ENCODE data around the gene SNAI3. TPM values are rescaled to one million over a fixed set of nuclear protein-coding genes. Genes with fewer than 3 reads are reported as not detected.
A peak's percentile ranks its signal among the peaks of the same experiment; 100 is the strongest.

Gene SNAI3
- total and polyA plus RNA-seq, 11 donors = 0.76 to 9.5 (median 1.7) TPM

DNA sequence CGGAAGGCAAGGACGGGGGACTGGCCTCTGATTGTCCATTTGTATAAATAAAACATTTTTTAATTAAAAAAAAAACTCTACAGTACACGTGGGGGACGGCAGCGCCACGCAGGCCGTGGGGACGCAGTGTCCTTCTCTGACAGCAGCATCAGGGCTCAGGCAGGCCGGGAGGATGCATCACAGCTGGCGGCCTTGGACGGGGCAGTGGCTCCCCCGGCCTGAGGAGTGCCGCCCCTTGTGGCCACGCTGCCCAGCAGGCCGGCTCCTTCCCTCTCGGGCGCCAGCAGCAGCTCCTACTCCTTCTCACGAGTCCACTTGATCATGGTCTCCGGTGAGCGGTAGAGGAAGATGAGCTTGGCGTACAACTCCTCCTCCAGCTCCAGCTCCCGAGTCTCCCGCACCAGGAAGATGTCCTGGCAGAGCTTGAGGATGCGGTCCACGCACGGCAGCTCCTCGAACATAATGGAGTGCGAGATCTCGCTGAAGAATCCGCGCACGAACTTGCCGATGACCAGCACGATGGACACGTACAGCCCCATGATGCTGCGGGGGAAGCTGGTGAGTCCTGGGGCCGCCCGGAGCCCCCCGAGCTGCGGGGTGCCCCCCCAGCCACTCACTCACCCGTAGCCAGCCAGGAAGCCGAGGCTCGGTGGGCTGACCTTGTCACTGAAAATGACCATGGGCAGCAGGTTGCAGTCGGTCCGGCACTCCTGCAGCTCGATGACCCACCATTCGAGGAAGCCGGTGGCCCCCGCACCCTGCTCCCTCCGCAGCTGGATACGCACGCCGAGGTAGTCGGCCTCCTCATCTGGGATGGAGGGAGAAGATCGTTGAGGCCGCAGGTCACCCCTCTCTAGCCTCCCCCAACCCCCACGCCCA, 29.2 kb upstream of the SNAI3 start:
- no peaks in the 10 kb centered on the region for H3K9me3 ChIP-seq
- H3K36me3 ChIP-seq = peaks cover 0 to 73% (median 69%) of the 10 kb centered on the region in 9 donors
- intact Hi-C loops (cut with DNase I) = no loop called here
- DNase-seq (no peak), ATAC-seq (no peak)
- TF ChIP-seq, protein P1, sequence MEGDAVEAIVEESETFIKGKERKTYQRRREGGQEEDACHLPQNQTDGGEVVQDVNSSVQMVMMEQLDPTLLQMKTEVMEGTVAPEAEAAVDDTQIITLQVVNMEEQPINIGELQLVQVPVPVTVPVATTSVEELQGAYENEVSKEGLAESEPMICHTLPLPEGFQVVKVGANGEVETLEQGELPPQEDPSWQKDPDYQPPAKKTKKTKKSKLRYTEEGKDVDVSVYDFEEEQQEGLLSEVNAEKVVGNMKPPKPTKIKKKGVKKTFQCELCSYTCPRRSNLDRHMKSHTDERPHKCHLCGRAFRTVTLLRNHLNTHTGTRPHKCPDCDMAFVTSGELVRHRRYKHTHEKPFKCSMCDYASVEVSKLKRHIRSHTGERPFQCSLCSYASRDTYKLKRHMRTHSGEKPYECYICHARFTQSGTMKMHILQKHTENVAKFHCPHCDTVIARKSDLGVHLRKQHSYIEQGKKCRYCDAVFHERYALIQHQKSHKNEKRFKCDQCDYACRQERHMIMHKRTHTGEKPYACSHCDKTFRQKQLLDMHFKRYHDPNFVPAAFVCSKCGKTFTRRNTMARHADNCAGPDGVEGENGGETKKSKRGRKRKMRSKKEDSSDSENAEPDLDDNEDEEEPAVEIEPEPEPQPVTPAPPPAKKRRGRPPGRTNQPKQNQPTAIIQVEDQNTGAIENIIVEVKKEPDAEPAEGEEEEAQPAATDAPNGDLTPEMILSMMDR (IDR thresholded peaks at IDR 0.05) = no peak
- no peak for TF ChIP-seq POLR2A (IDR thresholded peaks at IDR 0.05)
- no peaks in the 10 kb centered on the region for H3K4me1 ChIP-seq
- 93 to 96% (median 93%) methylated on average over 42 to 57 of the region's 57 CpGs for WGBS, 4 donors
- no peak overlapping the region for H3K27ac ChIP-seq
- no peak overlapping the region for H3K4me3 ChIP-seq
- no peaks in the 10 kb centered on the region for H3K27me3 ChIP-seq

DNA sequence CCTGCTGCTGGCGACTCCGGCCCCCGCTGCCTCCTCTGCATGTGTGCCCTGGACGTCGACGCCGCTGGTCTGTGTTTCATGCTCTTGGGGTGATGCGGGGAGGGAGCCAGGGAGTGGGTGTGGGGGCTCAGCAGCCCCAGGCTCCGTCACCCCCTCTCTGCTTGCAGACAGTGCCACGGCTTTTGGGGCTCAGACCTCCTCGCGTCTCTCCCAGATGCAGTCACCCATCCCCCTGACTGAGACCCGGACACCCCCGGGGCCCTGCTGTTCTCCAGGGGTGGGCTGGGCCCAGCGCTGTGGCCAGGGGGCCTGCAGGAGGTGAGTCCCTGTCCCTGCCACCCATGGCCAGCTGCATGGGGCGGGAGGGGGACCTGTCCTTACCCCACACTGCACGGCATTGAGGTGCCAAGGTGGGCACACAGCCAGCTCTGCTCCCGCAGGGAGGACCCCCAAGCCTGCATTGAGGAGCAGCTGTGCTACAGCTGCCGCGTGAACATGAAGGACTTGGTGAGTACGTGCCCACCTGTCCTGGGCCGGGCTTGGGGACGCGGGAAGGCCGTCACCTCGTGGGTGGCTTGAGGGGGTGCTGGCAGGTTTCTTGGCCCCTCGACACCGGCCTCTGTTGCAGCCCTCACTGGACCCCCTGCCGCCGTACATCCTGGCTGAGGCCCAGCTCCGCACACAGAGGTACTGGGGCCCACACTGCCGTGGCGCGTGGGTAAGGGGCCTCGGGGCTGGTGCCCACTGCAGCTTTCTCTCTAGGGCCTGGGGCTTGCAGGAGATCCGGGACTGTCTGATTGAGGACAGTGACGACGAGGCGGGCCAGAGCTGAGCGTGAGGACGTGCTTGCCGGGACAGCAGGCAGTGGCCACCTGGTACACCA, 28.4 kb upstream of the SNAI3 start:
- ATAC-seq (no peak), DNase-seq (no peak)
- Histone ChIP-seq H3K4me1 (no peaks in the 10 kb centered on the region), H3K9me3 (no peaks in the 10 kb centered on the region), H3K27ac (no peak overlapping the region), H3K36me3 (peaks cover 0 to 70% (median 60%) of the 10 kb centered on the region in 9 donors), H3K27me3 (no peaks in the 10 kb centered on the region), H3K4me3 (no peak overlapping the region)
- WGBS, 4 donors = 90 to 92% (median 91%) methylated on average over 27 to 42 of the region's 42 CpGs
- no peak for TF ChIP-seq POLR2A (IDR thresholded peaks at IDR 0.05)
- TF ChIP-seq, protein P1 (IDR thresholded peaks at IDR 0.05) = no peak
- intact Hi-C loops (cut with DNase I) = no loop called here

DNA sequence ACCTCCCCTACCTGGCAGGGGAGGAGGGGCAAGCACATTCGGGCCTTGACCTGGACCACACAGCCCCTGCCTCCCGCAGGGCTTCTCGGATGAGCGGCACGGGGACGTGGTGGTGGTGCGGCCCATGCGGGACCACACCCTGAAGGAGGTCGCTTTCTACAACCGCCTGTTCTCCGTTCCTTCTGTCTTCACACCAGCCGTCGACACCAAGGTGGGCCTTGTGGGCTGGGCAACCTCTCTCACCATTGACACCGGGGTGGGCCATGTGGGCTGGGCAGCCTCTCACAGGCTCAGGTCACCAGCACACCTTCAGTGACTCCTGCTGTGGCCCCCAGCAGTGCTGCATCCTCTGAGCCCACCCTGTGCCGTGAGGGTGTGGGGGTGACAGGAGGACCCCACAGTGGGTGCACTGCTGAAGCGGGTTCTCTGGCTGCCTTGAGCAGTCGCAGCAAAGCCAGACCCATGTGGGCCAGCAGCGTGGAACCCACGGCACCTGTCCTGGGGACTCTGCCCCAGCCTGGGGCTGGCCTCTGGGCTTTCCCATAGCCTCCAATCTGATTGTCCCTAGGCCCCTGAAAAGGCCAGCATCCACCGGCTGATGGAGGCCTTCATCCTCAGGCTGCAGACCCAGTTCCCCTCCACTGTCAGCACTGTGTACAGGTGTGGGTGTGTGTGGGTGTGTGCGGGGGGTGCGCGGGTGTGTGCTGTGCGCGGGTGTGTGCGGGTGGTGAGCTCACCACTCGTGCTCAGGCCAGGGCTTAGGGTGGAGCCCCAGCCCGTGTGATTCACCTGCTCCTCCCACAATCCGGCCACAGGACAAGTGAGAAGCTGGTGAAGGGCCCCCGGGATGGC, 27.5 kb upstream of the SNAI3 start:
- intact Hi-C loops (cut with DNase I) = no loop called here
- Histone ChIP-seq H3K27me3 (no peaks in the 10 kb centered on the region), H3K27ac (peak overlapping the region in 1 of 12 donors; percentile 24), H3K36me3 (peaks cover 0 to 66% (median 52%) of the 10 kb centered on the region in 9 donors), H3K4me3 (no peak overlapping the region), H3K9me3 (no peaks in the 10 kb centered on the region), H3K4me1 (no peaks in the 10 kb centered on the region)
- 86 to 91% (median 90%) methylated on average over 21 to 30 of the region's 30 CpGs for WGBS, 4 donors
- TF ChIP-seq POLR2A (IDR thresholded peaks at IDR 0.05) = no peak
- TF ChIP-seq, protein P1 (IDR thresholded peaks at IDR 0.05) = no peak
- DNase-seq (no peak), ATAC-seq (peak in 1 of 4 donors; percentile 24)

Measured in heart left ventricle (tissue), 16 donors.